ENCODE data around the gene C12orf76.
"Not testable (repeated sequence)": the region's sequence is repeated elsewhere in the genome, so short reads cannot be mapped to it uniquely, and the experiment has no call there.

Gene C12orf76

GRCh38 chr12:110048242-110049027 is at the start of gene C12orf76:
C12orf76 (minus strand) TSS chr12:110048522; CDS start chr12:110048495, 27 bp downstream.
- peak; percentile 88 for DNase-seq

- no peak for DNase-seq
Measured at GRCh38 chr12:110093631-110094311, 45.4 kb upstream of the C12orf76 start.

- no peak for DNase-seq
Measured at GRCh38 chr12:110091136-110091711, 42.9 kb upstream of the C12orf76 start.

GRCh38 chr12:110090266-110091135 is 42.2 kb upstream of the C12orf76 start:
- no peak for DNase-seq

GRCh38 chr12:110088936-110089335 is 40.6 kb upstream of the C12orf76 start:
- DNase-seq: no peak

- not testable (repeated sequence) for DNase-seq
Measured at GRCh38 chr12:110088216-110088615, 39.9 kb upstream of the C12orf76 start.

- no peak for DNase-seq
Measured at GRCh38 chr12:110084314-110085015, 36.1 kb upstream of the C12orf76 start.

- no peak for DNase-seq
Measured at GRCh38 chr12:110080410-110080809, 32.1 kb upstream of the C12orf76 start.

- no peak for DNase-seq
Measured at GRCh38 chr12:110079477-110080400, 31.4 kb upstream of the C12orf76 start.

- DNase-seq: no peak
Measured at GRCh38 chr12:110077800-110078199, 29.5 kb upstream of the C12orf76 start.

GRCh38 chr12:110075880-110076279 is 27.6 kb upstream of the C12orf76 start:
- DNase-seq: no peak

GRCh38 chr12:110074089-110074488 is 25.8 kb upstream of the C12orf76 start:
- DNase-seq: no peak

- DNase-seq: peak; percentile 2
Measured at GRCh38 chr12:110073049-110073831, 24.9 kb upstream of the C12orf76 start.

GRCh38 chr12:110072636-110073035 is 24.3 kb upstream of the C12orf76 start:
- not testable (repeated sequence) for DNase-seq

- no peak for DNase-seq
Measured at GRCh38 chr12:110071967-110072366, 23.6 kb upstream of the C12orf76 start.

- no peak for DNase-seq
Measured at GRCh38 chr12:110071504-110071903, 23.2 kb upstream of the C12orf76 start.

- DNase-seq: no peak
Measured at GRCh38 chr12:110068654-110069053, 20.3 kb upstream of the C12orf76 start.

- DNase-seq: not testable (repeated sequence)
Measured at GRCh38 chr12:110068115-110068514, 19.8 kb upstream of the C12orf76 start.

GRCh38 chr12:110067531-110067930 is 19.2 kb upstream of the C12orf76 start:
- no peak for DNase-seq

GRCh38 chr12:110065540-110065939 is 17.2 kb upstream of the C12orf76 start:
- DNase-seq: no peak

All from NCI-H446 treated with DMSO at 0.1 percent for 48 hours (cell line).